Glutamatergic neuron (in vitro differentiated cells): Measurements from ENCODE around the gene GBA2. TPM values are rescaled to one million over a fixed set of nuclear protein-coding genes. Genes with fewer than 3 reads are reported as not detected.

Source experiments
- DNase-seq: peaks from one replicate; pipeline ENCODE4 v3.0.0; 2022
- H3K27ac Mint-ChIP-seq: one replicate; pipeline ENCODE4 v1.8.0; 2020; ENCODE audit warnings: mild to moderate bottlenecking, mixed read lengths, inconsistent platforms; ENCODE audit not compliant: unreplicated experiment
- H3K27me3 Mint-ChIP-seq: one replicate; pipeline ENCODE4 v1.8.0; 2020; ENCODE audit warnings: mild to moderate bottlenecking, moderate library complexity, mixed read lengths, inconsistent platforms; ENCODE audit not compliant: unreplicated experiment
- H3K36me3 Mint-ChIP-seq: one replicate; pipeline ENCODE4 v1.8.0; 2020; ENCODE audit warnings: mild to moderate bottlenecking, mixed read lengths, inconsistent platforms; ENCODE audit not compliant: unreplicated experiment
- H3K4me1 Mint-ChIP-seq: one replicate; pipeline ENCODE4 v1.8.0; 2020; ENCODE audit warnings: mild to moderate bottlenecking, low read depth, mixed read lengths, inconsistent platforms; ENCODE audit not compliant: unreplicated experiment
- H3K4me3 Mint-ChIP-seq: one replicate; pipeline ENCODE4 v1.8.0; 2020; ENCODE audit warnings: mild to moderate bottlenecking, mixed read lengths, inconsistent platforms; ENCODE audit not compliant: unreplicated experiment
- H3K9me3 Mint-ChIP-seq: one replicate; pipeline ENCODE4 v1.8.0; 2020; ENCODE audit warnings: mild to moderate bottlenecking, moderate library complexity, mixed read lengths, inconsistent platforms; ENCODE audit not compliant: unreplicated experiment
- CTCF ChIP-seq: fragments of 200-600 bp; sonication (generic); IDR thresholded peaks from one replicate; pipeline ENCODE4 v1.5.0; 2021; ENCODE audit not compliant: partially characterized antibody, unreplicated experiment
- total RNA-seq: library from RNA; stranded (reverse); fragmentation: NEBNext Ultra II Directional; extraction: Animal tissue kit (Norgen Biotek cat#: 25700); gene quantifications from one replicate; pipeline ENCODE4 v1.2.1, GENCODE V29; 2021; ENCODE audit not compliant: unreplicated experiment

The GBA2 gene
- total RNA-seq, 1 donor from 2014 or later: 287 TPM

GRCh38 chr9:35769763-35770162, 20.7 kb upstream of the GBA2 start:
- no peaks in the 10 kb centered on the region for H3K4me1 Mint-ChIP-seq
- no peaks in the 10 kb centered on the region for H3K27me3 Mint-ChIP-seq
- no peaks in the 10 kb centered on the region for H3K36me3 Mint-ChIP-seq
- no peak overlapping the region for H3K27ac Mint-ChIP-seq
- DNase-seq: no peak
- H3K9me3 Mint-ChIP-seq: no peaks in the 10 kb centered on the region
- TF ChIP-seq CTCF: no peak
- H3K4me3 Mint-ChIP-seq: no peak overlapping the region

DNA sequence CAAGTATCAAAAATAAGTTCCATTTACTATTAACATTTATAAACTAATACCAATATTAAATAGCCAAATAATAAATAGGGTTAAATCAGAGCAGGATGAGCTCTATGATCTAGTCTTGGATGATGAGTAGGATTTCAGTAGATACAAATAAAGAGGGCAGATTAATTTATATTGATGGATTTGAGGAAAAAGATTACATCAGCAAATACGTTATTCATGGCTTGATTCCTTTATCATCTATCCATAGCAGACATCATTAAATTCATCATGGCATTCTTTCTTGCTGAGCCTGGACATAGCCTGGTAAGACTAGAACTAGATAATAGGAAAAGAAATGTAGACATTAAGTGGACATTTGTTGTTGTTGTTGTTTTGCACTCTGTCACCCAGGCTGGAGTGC, 18.4 kb upstream of the GBA2 start:
- H3K4me3 Mint-ChIP-seq: no peak overlapping the region
- no peak for TF ChIP-seq CTCF
- H3K4me1 Mint-ChIP-seq: no peaks in the 10 kb centered on the region

DNA sequence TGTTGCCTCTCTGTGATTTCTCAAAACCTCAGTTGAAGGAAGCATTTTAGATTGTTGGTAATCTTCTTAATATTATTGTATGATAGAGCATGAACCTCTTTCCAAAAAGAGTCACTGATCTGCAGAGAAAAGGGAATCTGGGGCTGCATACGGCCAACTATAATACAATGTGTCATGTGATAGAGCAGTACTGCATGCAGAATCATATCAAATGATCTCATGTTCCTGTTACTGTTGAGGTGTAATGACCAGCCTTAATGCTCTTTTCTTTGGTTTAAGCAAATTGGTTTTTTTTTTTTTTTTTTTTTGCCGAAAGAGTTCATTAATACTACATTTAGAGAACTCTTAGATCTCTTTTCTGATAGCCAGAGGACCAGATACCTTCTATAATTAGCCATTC, 18.0 kb upstream of the GBA2 start:
- no peak for TF ChIP-seq CTCF
- Mint-ChIP-seq H3K4me3 (no peak overlapping the region), H3K36me3 (no peaks in the 10 kb centered on the region), H3K27me3 (no peaks in the 10 kb centered on the region), H3K9me3 (no peaks in the 10 kb centered on the region), H3K4me1 (no peaks in the 10 kb centered on the region), H3K27ac (no peak overlapping the region)
- DNase-seq: no peak

More for the DNA sequence above, 18.4 kb upstream of the GBA2 start:
- no peaks in the 10 kb centered on the region for H3K36me3 Mint-ChIP-seq
- H3K27ac Mint-ChIP-seq: no peak overlapping the region
- no peak for DNase-seq
- H3K9me3 Mint-ChIP-seq: no peaks in the 10 kb centered on the region
- H3K27me3 Mint-ChIP-seq: no peaks in the 10 kb centered on the region

GRCh38 chr9:35763803-35764202, 14.8 kb upstream of the GBA2 start:
- Mint-ChIP-seq H3K4me3 (no peak overlapping the region), H3K36me3 (no peaks in the 10 kb centered on the region), H3K9me3 (peaks cover 2% of the 10 kb centered on the region), H3K27ac (no peak overlapping the region), H3K27me3 (no peaks in the 10 kb centered on the region), H3K4me1 (peaks cover 3% of the 10 kb centered on the region)
- no peak for DNase-seq
- no peak for TF ChIP-seq CTCF

- no peak for TF ChIP-seq CTCF
- DNase-seq: no peak
- no peak overlapping the region for H3K27ac Mint-ChIP-seq
- peaks cover 3% of the 10 kb centered on the region for H3K4me1 Mint-ChIP-seq
- H3K27me3 Mint-ChIP-seq: no peaks in the 10 kb centered on the region
- no peak overlapping the region for H3K4me3 Mint-ChIP-seq
- no peaks in the 10 kb centered on the region for H3K36me3 Mint-ChIP-seq
- peaks cover 4% of the 10 kb centered on the region for H3K9me3 Mint-ChIP-seq
Measured at GRCh38 chr9:35763181-35763580, 14.2 kb upstream of the GBA2 start.
